Kasumi-1 (cell line): ENCODE data around the gene KHDRBS2.

Experiments
- DNase-seq, 2 experiments: peaks; one replicate each; lab custom pipeline; 2025; lab: John Stamatoyannopoulos, UW

KHDRBS2 gene

DNA sequence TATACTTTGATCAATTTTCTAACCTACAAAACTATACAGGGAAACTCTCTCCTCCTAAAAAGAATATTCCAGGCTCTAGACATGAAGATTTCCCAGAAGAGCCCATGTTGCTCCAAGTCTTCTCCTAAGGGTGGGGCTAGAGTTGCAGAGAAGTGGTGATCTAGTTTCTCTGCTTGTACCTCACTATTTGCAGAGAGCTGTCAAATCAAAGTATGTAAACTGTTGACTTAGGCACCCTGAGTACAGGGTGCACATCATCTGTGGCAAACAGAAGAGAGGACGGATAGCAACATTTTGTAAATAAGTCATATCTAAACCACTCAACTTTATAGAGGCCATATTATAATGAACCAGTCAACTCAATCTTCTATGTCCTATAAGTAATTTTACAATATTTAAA lies 250.1 kb downstream of the KHDRBS2 start:
- DNase-seq, result no peak

DNA sequence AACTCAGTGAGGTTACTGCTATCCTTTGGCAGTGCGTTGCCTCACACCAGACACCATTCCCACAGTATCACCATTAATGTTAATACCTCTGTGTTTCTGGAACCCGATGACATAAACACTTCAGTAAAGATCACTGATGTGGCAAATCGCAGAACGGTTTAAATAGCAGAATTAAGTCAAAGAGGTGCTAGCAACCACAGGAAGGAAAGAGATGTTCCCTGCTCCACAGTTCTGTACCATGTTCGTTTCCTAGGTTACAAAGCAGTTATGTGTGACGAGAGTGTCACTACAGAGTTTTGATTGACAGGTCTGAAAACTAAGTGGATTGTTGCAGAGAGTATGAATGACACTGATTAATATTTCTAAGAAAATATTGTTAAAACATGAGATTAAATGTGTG lies 272.3 kb downstream of the KHDRBS2 start:
- DNase-seq, result no peak

DNA sequence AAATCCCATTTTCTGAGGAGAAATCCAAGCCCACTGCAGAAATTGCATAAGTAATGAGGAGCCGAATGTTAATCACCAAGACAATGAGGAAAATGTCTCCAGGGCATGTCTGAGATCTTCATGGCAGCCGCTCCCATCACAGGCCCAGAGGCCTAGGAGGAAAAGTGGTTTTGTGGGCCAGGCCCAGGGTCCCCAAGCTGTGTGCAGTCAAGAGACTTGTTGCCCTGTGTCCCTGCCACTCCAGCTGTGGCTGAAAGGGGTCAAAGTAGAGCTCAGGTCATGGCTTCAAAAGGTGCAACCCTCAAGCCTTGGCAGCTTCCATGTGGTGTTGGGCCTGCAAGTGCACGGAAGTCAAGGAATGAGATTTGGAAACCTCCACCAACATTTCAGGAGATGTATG lies 276.6 kb downstream of the KHDRBS2 start:
- no peak for DNase-seq

DNA sequence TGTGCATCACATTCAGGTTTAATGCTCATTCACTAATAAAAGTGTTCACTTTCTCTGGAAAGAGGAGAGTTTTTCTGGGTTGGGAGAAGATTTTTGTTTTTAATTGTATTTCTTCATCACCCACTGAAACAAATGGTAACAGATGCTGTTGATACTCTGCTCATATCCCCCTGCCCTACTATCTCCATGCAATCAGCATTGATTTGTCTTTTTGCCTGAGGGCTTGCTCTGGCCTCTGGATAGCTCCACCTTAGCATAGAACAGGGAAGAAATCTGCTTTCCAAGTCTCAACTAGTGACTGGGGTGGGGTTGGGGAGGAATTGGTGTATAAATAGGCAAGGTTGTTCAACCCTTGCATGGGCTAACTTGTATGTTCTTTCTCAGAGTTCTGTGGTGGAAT lies 296.4 kb downstream of the KHDRBS2 start:
- no peak for DNase-seq

DNA sequence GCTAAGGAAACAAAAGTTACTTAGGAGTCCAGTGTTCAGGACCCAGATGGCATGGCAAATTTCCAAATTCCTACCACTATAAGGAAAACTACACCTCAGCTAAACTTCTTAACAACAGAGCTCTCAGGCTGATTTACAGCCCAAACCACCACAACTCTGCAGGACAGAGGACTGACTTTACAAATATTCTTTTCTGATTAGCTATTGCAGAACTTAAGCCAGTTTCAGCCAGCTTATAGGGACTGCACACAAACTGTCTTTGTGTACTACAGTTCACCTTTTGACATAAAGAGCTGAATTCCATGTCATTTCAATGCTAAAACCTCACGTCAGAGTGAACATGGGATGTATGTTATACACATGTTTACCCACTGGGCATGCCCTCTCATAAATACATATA lies 305.4 kb downstream of the KHDRBS2 start:
- DNase-seq, result no peak

DNA sequence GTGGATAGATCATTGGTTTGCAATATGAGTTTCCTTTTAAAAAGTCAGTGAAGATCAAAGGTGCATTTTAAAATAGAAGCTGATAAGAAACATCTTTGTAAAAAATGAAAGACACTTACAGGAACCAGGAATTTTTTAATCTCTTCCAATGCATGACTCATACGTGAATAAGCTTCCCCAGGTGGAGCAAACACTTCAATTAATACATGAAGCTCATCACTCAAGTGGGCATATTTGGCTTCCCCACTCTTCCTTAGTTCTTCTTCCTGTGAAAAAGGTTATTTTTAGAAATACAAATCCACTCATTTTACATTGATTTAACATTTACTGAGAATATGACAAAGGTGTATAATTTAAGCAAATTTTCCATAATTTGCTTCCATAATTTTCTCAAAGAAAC lies 308.1 kb downstream of the KHDRBS2 start:
- no peak for DNase-seq

DNA sequence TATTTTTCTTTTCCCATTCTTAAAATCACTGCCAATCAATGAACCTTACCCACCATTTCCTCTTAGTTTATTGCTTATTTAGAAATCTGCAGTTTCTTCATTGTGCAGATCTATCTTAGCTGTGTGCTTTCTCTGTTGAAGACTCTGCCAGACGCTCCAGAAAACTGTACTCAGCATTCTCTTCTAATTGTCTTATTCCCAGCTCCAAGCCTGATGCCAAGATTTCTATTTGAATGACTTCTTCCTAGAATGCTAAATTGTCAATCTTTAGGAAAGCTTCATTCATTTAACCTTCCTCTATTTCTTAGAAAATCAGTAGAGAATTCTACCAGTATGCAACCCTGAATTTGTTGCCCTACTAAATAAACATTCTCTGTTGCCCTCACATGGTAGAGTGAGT lies 308.9 kb downstream of the KHDRBS2 start:
- no peak for DNase-seq

DNA sequence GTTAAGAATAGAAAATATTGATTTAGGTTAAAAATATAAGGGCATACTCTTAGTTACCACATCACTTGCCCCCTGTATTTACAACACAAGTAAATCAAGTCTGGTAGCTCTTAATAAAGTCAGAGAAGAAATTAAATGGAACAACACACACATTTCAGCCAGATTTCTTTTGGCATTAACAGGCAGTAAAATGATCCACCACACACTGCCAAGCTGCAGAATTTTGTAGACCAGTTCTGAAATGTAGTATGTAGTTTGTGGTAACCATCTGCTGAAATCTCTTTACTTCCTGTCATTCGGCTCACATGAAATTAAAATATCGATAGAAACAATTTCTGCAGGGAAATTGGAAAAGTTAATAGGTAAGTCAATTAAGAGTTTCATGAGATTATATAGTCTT lies 326.8 kb downstream of the KHDRBS2 start:
- no peak for DNase-seq

DNA sequence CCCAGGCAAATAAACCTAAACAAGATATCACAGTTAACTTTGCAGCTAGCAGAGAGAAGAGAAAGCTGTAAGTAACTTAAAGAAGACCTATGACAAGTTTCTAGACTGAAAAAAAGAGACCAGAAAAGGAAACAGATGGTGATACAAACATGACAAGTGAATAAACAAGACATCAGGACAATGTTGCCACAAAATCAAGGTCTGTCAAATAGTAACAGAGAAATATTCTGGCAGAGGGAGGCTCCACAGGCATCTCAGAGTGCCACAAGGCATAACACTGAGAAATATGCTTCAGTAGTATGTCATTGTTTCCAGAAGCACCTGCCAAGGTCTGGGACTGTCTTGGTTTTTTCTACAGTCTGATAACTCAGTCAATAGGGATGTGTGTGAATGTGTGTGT lies 332.2 kb downstream of the KHDRBS2 start:
- no peak for DNase-seq

DNA sequence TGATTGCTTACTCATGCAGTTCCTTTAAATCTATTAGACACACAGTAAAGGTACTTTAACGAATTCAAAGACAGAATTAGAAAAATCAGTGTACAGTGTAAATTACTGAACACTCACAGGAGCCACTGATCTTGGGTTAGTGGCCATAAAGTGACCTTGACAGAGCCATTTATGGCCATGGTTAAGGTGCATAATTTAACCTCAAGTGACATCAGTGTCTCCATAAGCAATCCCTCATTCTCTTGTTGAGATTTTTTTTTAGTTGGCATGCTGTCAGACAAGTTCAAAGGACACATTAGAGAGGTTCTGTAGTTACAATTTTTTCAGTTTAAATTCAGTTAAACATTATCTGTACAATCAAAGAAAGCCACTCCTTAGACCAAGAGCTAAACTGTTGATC lies 334.4 kb downstream of the KHDRBS2 start:
- no peak for DNase-seq

DNA sequence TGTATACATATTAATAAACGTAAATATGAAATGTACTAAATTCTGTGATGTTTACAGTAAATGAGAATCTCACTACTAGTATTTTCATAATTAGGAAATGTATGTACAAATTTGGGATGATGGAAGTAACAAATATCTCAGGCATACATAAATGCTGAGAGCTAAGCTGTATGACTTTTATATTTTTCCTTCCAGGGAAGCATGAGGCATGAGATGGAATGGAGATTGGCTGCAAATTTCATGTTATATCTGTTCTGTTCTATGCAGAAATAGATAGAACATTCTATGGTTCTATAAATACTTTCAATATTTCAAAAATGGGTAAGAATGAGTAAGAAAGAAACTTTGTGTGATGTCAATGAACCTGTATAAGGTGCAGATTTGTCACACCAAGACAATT lies 335.2 kb downstream of the KHDRBS2 start:
- DNase-seq, result no peak

DNA sequence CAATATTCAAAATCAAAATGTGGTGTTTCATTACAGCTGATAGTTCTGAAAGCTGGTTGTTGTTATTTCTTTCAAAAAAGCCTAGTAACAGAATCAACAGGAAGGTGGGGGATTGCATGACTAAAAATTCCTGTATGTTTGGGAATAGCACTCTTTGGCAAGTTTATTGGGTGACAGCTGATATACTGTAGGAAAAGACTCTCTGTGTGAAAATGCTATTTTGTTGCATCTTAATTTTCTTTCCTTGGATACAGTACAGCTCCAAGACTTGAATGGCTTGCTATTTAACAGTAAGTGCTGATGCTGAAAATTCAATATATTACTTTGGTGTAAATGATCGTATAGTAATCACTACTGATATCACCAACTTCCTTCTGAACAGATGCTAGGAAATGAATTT lies 336.1 kb downstream of the KHDRBS2 start:
- no peak for DNase-seq

DNA sequence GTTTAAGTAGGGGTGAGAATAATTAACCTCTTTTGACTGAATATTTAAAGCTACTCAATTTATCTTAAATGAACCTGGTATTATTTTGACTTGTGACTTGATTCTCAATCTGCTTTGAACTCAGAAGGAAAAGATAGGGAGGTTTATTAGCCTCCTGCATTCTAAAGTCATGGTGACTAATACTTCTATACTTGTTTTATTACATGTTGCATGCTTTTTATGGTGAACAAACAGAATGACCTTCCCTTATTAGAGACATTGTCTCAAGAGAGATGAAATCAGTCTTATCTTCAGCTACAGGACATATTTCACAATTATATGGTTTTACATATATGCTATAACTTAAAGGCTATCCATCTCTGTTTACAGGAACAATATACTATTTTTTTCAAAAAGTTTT lies 336.9 kb downstream of the KHDRBS2 start:
- no peak for DNase-seq

DNA sequence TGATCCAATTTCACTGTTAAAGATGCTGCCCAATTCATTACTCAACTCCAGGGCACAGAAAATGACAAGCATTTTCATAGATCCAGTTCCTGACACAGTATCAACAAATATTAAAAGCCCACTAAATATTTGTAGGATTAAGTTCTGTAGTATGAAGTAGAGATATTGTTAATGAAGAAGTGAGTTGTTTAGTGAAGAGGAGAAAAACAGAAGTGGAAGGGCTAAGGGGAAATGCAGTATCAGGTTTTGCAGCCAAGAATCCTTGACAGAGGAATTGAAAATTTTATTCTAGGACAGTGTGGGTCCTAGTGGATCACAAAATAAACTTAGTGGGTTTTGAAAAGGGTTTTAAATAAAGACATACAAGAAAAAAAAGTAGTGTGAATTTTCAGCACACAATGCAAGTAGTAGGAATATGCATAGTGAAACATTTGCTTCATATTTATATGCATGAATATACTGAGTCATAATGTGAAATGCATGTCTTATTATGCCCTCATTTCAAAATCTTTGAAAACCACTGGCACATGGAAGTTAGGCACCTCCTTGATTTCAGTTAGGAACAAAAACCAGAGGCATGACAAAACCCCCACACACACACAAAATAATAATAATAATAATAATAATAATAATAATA lies 338.6 kb downstream of the KHDRBS2 start:
- DNase-seq, result no peak

DNA sequence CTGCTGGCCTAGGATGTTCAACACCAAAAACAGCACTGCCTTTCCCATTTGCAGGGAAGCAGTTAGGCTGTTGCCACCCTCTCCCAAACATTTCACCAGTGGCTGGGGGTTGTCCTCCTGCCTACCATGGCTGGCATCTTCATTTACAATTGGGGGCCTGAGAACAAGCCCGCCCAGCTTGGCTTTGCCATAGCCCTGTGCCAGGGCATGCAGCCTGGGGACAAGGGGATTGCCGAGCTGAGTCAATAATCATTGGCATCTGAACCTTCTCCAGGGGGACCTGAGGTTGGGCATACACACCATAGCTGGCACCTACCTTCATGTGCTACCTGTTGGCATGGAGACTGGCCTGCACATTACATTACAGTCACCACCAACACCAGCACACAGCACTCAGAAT lies 345.1 kb downstream of the KHDRBS2 start:
- DNase-seq, result no peak

DNA sequence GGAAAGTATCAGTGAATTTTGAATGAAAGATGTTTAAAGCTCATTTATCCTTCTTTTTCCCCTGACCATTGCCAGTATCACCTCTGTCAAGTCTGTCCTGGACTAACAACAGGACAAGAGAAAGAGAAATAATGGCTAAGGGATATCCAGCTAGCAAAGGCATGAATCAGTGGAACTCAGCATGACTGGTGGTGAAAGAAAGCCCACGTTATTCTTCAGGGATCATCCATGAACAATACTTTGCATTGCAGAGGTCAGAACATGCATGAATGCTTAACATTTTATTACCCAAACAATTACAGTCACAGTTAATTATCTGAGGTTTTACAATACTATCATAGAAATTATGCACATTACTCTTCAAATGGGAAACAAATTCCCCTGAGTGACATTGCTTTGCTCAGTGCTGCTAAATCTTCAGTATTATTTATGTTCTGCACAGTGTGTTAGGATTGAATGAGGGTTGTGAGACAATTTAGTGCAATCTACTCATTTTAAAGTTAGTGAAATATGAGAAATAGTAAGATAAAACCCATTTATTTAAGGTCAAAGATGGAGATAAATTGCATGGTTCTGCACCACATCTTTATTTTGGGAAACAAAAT lies 350.7 kb downstream of the KHDRBS2 start:
- no peak for DNase-seq

DNA sequence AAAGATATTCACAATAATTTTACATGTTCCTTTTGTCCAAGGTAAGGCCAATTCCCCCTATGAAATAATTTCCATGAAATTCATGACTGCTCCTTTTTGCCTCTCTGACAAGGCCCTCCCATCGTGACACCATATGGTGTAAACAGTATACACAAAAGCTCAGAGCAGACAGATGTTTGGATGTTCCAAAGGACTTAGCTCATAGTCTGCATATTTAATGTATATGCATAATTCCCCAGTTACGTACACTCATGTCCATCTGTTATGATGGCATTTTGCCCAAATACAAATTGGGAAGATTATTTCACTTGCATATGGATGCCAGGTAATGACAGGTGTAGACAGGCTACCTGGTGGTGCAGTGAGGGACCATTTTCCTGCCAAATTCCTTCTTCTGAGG lies 376.5 kb downstream of the KHDRBS2 start:
- DNase-seq, result no peak

DNA sequence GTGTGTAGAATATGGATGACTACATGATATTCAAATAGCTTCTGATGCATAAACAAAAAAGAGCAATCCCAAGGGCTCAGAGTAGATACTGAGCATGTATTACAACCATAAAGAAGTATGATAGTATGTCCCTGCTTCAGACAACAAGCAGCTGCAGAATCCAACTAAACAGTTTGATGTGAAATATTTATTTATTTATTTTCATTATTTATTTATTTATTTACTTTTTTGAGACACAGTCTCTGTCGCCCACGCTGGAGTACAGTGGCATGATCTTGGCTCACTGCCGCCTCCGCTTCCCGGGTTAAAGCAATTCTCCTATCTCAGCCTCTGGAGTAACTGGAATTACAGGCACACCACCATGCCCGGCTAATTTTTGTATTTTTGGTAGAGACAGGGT lies 384.3 kb downstream of the KHDRBS2 start:
- no peak for DNase-seq

DNA sequence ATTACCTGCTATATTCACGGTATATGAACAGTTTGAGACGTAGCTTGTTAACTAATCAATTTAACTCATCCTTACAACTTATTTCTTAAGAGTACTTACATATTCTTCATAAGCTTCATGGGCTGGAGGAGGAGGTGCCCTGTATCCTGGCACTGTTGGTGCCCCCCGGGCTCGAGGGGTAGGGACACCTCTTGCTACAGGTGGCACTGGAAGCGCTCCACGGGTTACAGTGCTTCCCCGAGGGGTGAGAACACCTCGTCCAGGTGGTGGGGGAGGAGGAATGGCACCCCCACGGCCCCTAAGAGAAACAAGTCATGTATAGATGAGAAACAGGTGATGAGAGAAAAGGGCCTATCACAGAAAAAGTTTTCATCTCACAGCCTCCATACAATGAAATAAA lies 391.5 kb downstream of the KHDRBS2 start:
- no peak for DNase-seq

DNA sequence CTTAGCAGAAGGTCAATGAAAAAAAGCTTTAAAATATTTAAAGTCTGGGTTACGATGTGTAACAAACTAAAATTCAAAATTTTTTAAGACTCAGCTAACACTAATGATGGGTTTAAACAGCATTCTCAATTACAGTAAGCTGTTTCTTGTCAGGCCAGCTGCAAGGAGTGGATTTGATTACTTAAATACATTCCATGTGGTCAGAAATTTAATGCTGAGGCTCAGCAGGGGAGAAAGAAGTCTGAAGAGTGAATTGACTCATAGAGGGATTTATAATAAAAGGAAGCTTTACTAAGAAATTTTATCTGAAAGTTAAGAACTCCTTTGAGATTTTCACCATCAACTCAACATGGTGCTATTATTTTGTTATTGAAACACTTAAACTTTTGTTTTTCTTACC lies 398.6 kb downstream of the KHDRBS2 start:
- no peak for DNase-seq

DNA sequence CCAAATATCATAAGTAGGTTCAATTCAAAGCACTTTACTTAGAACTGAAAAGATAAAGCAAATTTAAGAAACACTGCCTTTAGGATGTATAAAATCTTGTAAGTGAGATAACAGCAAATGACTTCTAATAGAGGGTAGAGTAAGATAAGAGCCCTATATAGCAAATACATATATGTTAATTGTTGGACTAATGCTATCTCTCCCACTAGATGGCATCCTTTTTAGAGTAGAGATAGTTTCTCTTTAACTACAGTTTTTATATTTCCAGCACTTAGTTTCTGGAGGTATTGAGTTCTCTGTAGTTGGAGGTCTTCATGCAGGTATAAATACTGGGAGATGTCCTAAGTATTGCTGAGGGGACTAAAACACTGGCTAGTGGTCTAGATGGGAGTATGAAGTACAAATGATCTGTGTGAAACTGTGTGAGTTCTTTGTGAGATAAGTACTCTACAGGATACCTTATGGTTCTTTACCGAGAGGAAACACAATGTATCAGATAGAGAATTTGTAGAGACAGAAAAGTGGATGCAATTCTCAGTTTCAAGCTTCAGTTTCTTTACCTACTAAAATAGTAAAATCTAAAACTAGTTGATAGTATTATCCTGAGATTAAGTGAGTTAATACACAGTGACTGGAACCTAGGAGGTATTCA lies 399.3 kb downstream of the KHDRBS2 start:
- peak; percentile 56 to 76 for DNase-seq

DNA sequence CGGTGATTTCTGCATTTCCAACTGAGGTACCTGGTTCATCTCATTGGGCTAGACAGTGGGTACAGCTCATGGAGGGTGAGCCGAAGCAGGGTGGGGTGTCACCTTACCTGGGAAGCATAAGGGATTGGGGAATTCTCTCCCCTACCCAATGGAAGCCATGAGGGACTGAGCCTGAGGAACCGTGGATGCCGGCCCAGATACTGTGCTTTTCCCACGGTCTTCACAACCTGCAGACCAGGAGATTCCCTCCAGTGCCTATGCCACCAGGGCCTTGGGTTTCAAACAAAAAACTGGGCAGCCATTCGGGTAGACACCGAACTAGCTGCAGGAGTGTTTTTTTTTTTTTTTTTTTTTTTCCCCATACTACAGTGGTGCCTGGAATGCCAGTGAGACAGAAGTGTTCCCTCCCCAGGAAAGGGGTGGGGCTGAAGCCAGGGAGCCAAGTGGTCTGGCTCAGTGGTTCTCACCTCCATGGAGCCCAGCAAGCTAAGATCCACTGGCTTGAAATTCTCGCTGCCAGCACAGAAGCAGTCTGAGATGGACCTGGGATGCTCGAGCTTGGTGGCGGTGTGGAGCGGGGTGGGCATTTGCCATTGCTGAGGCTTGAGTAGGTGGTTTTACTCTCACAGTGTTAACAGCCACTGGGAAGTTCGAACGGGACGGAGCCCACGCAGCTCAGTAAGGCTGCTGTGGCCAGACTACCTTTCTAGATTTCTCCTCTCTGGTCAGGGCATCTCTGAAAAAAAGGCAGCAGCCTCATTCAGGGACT lies 416.2 kb downstream of the KHDRBS2 start:
- no peak for DNase-seq

DNA sequence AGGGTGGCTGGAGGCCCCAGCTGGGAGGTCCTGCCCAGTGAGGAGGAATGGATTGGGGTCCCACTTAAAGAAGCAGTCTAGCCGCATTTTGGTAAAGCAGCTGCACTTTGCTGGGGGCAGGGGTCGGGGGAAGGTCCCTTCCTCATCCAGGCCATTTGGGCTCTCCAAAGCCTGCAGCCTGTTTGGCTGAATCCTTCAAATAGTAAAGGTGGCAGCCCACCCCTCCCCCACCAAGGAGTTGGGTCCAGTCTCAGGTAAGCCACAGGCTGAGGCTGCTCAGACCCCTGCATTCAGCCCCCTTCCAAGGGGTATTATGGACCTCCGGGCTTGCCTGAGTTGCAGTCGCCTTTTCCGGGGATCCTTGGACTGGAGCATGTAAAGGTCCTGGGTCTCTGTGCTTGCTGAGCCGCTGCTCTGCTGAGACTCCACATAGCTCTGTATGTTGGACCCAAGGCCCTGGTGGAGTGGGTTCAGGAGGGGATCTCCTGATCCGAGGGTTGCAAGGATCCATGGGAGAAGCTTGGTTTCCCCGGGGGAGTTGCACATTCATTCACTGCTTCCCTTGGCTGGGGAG lies 417.4 kb downstream of the KHDRBS2 start:
- no peak for DNase-seq
